ENCODE measurements around the gene SMCR8. TPM values are rescaled to one million over a fixed set of nuclear protein-coding genes. Genes with fewer than 3 reads are reported as not detected.
"Not testable (repeated sequence)": the region's sequence is repeated elsewhere in the genome, so short reads cannot be mapped to it uniquely, and the experiment has no call there.

Gene SMCR8
- total RNA-seq, 1 experiment from 2014 or later: 28.4 TPM

DNA sequence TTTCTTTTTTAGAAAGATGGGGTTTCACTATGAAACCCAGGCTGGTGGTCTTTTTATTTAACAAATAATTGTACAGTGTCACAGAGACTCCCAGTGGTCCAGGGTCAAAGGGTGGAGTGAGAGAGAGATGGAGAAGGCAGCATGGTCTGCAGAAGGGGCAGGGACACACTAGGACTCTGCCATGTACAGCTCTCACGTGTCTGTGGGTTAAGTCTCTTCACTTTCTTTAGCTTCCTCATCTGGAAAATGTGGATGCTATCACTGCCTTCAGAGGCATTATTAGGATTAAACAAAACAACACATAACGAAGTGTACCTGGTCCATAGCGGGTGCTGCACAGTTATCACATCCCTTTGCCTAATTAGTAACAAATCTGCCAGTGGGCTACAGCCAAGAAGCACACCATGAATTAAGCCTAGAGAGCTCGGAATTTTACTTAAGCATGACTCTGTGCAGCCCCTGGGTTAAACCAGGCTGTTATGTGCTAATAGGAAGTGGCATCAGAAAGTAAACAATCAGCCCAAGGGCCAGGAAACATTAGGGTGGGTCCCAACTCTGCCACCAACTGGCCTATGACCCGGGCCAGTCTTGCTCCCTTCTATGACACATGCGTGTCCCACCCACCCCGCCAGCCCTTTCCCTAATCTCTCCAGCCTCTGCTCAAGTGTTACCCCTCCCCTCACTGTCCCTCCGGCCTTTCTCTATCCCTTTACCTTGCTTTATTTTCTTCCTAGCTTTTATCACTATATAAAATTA, 14.2 kb upstream of the SMCR8 start:
- TF ChIP-seq, protein P1, sequence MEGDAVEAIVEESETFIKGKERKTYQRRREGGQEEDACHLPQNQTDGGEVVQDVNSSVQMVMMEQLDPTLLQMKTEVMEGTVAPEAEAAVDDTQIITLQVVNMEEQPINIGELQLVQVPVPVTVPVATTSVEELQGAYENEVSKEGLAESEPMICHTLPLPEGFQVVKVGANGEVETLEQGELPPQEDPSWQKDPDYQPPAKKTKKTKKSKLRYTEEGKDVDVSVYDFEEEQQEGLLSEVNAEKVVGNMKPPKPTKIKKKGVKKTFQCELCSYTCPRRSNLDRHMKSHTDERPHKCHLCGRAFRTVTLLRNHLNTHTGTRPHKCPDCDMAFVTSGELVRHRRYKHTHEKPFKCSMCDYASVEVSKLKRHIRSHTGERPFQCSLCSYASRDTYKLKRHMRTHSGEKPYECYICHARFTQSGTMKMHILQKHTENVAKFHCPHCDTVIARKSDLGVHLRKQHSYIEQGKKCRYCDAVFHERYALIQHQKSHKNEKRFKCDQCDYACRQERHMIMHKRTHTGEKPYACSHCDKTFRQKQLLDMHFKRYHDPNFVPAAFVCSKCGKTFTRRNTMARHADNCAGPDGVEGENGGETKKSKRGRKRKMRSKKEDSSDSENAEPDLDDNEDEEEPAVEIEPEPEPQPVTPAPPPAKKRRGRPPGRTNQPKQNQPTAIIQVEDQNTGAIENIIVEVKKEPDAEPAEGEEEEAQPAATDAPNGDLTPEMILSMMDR (IDR thresholded peaks at IDR 0.05; ENCODE audit: insufficient read depth in 1 of 2, low read depth in 1 of 2, low read length in 1 of 2, severe bottlenecking in 1 of 2, unreplicated experiment in 1 of 2): no peak
- H3K4me3 Mint-ChIP-seq (ENCODE audit: unreplicated experiment): no peak overlapping the region
- Histone ChIP-seq H3K27me3 (replicated peaks; ENCODE audit: control insufficient read depth, insufficient read depth, low read length) (no peaks in the 10 kb centered on the region), H3K36me3 (ENCODE audit: control insufficient read depth, insufficient read depth, low read length) (peaks cover 4% of the 10 kb centered on the region; the same call in 1 of the 2 replicates), H3K4me1 (peaks cover 11% of the 10 kb centered on the region; the same call in 1 of the 2 replicates), H3K9me3 (no peaks in the 10 kb centered on the region), H3K4me3 (ENCODE audit: low read depth, low read length) (no peak overlapping the region)
- H3K9me3 Mint-ChIP-seq (ENCODE audit: unreplicated experiment): no peaks in the 10 kb centered on the region
- intact Hi-C loops (cut with micrococcal nuclease; ENCODE audit: unreplicated experiment): no loop called here
- CTCF ChIA-PET: no interaction called here
- peaks cover 85% of the 10 kb centered on the region for H3K36me3 Mint-ChIP-seq (ENCODE audit: insufficient read depth, unreplicated experiment)
- H3K27ac Mint-ChIP-seq (ENCODE audit: unreplicated experiment): no peak overlapping the region
- POLR2A ChIA-PET: no interaction called here
- DNase-seq: no peak
- H3K27me3 Mint-ChIP-seq (ENCODE audit: insufficient read depth, unreplicated experiment): no peaks in the 10 kb centered on the region
- BruUV-seq (replicated peaks): no TSS peak
- H3K4me1 Mint-ChIP-seq (ENCODE audit: low read depth, unreplicated experiment): no peaks in the 10 kb centered on the region

DNA sequence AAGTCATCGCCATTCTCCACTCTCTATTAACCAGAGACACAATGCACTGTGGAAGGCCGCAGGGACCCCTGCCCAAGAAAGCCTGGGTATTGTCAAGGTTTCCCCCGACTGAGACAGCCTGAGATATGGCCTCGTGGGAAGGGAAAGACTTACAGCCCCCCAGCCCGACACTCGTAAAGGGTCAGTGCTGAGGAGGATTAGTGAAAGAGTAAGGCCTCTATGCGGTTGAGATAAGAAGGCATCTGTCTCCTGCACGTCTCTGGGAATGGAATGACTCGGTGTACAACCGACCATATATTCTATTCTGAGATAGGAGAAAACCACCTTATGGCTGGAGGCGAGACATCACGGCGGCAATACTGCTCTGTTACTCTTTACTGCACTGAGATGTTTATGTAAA, 11.9 kb upstream of the SMCR8 start:
- CTCF ChIA-PET; H3K4me1 Mint-ChIP-seq (ENCODE audit: low read depth, unreplicated experiment); H3K27me3 Mint-ChIP-seq (ENCODE audit: insufficient read depth, unreplicated experiment); H3K4me3 ChIP-seq (ENCODE audit: low read depth, low read length); H3K27me3 ChIP-seq (replicated peaks; ENCODE audit: control insufficient read depth, insufficient read depth, low read length); H3K9me3 ChIP-seq; DNase-seq; BruUV-seq (replicated peaks); H3K36me3 ChIP-seq (ENCODE audit: control insufficient read depth, insufficient read depth, low read length); H3K9me3 Mint-ChIP-seq (ENCODE audit: unreplicated experiment); H3K4me3 Mint-ChIP-seq (ENCODE audit: unreplicated experiment); intact Hi-C loops (cut with micrococcal nuclease; ENCODE audit: unreplicated experiment): not testable (repeated sequence)
- peaks cover 11% of the 10 kb centered on the region; the same call in 1 of the 2 replicates for H3K4me1 ChIP-seq
- peak overlapping the region; percentile 42 for H3K27ac Mint-ChIP-seq (ENCODE audit: unreplicated experiment)
- H3K36me3 Mint-ChIP-seq (ENCODE audit: insufficient read depth, unreplicated experiment): peaks cover 84% of the 10 kb centered on the region
- POLR2A ChIA-PET: interaction anchor here (0.6 kb wide), 1 partner anchor 50 kb away, joined by 3 read pairs; no protein-coding TSS in a partner anchor

DNA sequence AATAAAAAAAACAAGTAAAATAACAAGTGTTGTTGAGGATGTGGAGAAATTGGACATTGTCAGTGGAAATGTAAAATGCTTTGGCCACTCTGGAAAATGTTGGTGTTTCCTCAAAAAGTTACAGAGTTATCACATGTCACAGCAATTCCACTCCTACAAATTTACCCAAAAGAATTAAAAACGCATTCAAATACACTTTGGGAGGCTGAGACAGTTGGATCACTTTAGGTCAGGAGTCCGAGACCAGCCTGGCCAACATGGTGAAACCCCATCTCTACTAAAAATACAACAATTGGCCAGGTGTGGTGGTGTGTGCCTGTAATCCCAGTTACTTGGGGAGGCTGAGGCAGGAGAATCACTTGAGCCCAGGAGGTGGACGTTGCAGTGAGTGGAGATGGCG, 5.9 kb upstream of the SMCR8 start:
- no peak for DNase-seq
- Mint-ChIP-seq H3K9me3 (ENCODE audit: unreplicated experiment) (no peaks in the 10 kb centered on the region), H3K4me3 (ENCODE audit: unreplicated experiment) (no peak overlapping the region), H3K4me1 (ENCODE audit: low read depth, unreplicated experiment) (peaks cover 8% of the 10 kb centered on the region), H3K36me3 (ENCODE audit: insufficient read depth, unreplicated experiment) (peaks cover 74% of the 10 kb centered on the region), H3K27me3 (ENCODE audit: insufficient read depth, unreplicated experiment) (no peaks in the 10 kb centered on the region), H3K27ac (ENCODE audit: unreplicated experiment) (no peak overlapping the region)
- ChIA-PET POLR2A (no interaction called here), CTCF (no interaction called here)
- Histone ChIP-seq H3K27me3 (replicated peaks; ENCODE audit: control insufficient read depth, insufficient read depth, low read length) (no peaks in the 10 kb centered on the region), H3K4me3 (ENCODE audit: low read depth, low read length) (no peak overlapping the region), H3K9me3 (no peaks in the 10 kb centered on the region), H3K36me3 (ENCODE audit: control insufficient read depth, insufficient read depth, low read length) (peaks cover 2% of the 10 kb centered on the region; the same call in 1 of the 2 replicates), H3K4me1 (peaks cover 4% of the 10 kb centered on the region; the same call in 1 of the 2 replicates)
- TF ChIP-seq, protein P1 (IDR thresholded peaks at IDR 0.05; ENCODE audit: insufficient read depth in 1 of 2, low read depth in 1 of 2, low read length in 1 of 2, severe bottlenecking in 1 of 2, unreplicated experiment in 1 of 2): no peak
- intact Hi-C loops (cut with micrococcal nuclease; ENCODE audit: unreplicated experiment): no loop called here
- no TSS peak for BruUV-seq (replicated peaks)
